Progenitor cell of endocrine pancreas (in vitro differentiated cells): Measurements from ENCODE around the gene CDH23. TPM values are rescaled to one million over a fixed set of nuclear protein-coding genes. Genes with fewer than 3 reads are reported as not detected.

Experiments used
- DNase-seq: peaks from one replicate; pipeline ENCODE4 v3.0.0; 2021; ENCODE audit warnings: low spot score; ENCODE audit not compliant: unreplicated experiment
- H3K27ac Mint-ChIP-seq: 2 replicates; pipeline ENCODE4 v1.8.0; 2021; ENCODE audit warnings: mild to moderate bottlenecking, moderate library complexity, mixed read lengths
- H3K27me3 Mint-ChIP-seq: 2 replicates; pipeline ENCODE4 v1.8.0; 2021; ENCODE audit warnings: mixed read lengths
- H3K36me3 Mint-ChIP-seq: 2 replicates; pipeline ENCODE4 v1.8.0; 2022; ENCODE audit warnings: mixed read lengths; ENCODE audit not compliant: insufficient read depth
- H3K4me1 Mint-ChIP-seq: 2 replicates; pipeline ENCODE4 v1.8.0; 2021; ENCODE audit warnings: low read depth, mixed read lengths
- H3K4me3 Mint-ChIP-seq: 2 replicates; pipeline ENCODE4 v1.8.0; 2021; ENCODE audit warnings: low read depth, mild to moderate bottlenecking, moderate library complexity, mixed read lengths
- H3K9me3 Mint-ChIP-seq: 2 replicates; pipeline ENCODE4 v1.8.0; 2021; ENCODE audit warnings: low read depth, mixed read lengths
- total RNA-seq: library from RNA; stranded (reverse); gene quantifications from 2 replicates; pipeline ENCODE4 v1.2.1, GENCODE V29; 2021
- TF ChIP-seq, protein P1 (sequence below): fragments of 200-600 bp; sonication (generic); IDR thresholded peaks from one replicate; pipeline ENCODE4 v1.5.0; 2021; ENCODE audit warnings: antibody characterized with exemption, mild to moderate bottlenecking; ENCODE audit not compliant: unreplicated experiment

The CDH23 gene
- total RNA-seq, 1 donor from 2014 or later = 0.43 TPM

DNA sequence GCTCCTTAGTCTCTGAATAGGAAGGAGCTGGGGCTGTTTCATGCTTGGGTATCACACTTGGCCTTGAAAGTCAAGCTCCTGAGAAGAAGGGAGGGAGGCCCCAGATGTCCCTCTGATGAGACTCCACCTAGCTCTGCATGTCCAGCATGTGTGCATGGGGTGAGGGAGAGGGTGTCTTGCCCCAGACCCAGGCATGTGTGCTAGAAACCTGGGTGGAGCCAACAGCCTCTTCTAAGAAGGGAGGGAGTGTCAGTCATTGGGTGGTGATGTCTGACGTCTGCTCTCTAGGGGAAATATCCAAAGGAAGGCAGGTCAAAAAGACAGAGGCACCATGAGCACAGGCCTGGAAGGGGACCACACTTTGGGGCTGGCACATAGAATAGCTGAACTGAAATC is 159.0 kb downstream of the CDH23 start:
- H3K27ac Mint-ChIP-seq = no peak overlapping the region
- H3K36me3 Mint-ChIP-seq = no peaks in the 10 kb centered on the region
- DNase-seq = no peak
- TF ChIP-seq, protein P1, sequence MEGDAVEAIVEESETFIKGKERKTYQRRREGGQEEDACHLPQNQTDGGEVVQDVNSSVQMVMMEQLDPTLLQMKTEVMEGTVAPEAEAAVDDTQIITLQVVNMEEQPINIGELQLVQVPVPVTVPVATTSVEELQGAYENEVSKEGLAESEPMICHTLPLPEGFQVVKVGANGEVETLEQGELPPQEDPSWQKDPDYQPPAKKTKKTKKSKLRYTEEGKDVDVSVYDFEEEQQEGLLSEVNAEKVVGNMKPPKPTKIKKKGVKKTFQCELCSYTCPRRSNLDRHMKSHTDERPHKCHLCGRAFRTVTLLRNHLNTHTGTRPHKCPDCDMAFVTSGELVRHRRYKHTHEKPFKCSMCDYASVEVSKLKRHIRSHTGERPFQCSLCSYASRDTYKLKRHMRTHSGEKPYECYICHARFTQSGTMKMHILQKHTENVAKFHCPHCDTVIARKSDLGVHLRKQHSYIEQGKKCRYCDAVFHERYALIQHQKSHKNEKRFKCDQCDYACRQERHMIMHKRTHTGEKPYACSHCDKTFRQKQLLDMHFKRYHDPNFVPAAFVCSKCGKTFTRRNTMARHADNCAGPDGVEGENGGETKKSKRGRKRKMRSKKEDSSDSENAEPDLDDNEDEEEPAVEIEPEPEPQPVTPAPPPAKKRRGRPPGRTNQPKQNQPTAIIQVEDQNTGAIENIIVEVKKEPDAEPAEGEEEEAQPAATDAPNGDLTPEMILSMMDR = no peak
- H3K27me3 Mint-ChIP-seq = peaks cover 40% of the 10 kb centered on the region
- no peaks in the 10 kb centered on the region for H3K9me3 Mint-ChIP-seq
- H3K4me3 Mint-ChIP-seq = no peak overlapping the region
- H3K4me1 Mint-ChIP-seq = peaks cover 3% of the 10 kb centered on the region

DNA sequence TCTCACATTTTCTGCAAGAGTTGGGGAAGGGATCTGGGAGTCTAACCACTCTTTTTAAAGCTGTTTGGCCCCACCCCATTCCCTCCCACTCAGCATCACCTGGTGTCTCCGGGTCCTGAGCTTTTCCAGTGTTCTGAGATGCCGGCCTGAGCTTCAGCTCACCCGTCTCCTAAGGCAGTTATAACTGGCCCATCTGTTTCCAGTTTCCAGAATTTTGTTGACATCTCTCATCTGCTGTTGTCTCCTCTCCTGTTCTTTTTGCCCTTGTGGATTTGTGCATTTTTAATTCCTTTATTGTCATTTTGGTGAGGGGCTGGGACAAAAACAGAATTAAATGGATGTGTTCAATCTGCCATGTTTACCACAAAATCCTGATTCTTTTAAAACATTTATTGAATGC is 162.3 kb downstream of the CDH23 start:
- Mint-ChIP-seq H3K4me3 (no peak overlapping the region), H3K27ac (no peak overlapping the region), H3K9me3 (no peaks in the 10 kb centered on the region), H3K4me1 (peaks cover 2% of the 10 kb centered on the region), H3K36me3 (no peaks in the 10 kb centered on the region), H3K27me3 (peaks cover 42% of the 10 kb centered on the region)
- DNase-seq = no peak
- TF ChIP-seq, protein P1 = no peak

DNA sequence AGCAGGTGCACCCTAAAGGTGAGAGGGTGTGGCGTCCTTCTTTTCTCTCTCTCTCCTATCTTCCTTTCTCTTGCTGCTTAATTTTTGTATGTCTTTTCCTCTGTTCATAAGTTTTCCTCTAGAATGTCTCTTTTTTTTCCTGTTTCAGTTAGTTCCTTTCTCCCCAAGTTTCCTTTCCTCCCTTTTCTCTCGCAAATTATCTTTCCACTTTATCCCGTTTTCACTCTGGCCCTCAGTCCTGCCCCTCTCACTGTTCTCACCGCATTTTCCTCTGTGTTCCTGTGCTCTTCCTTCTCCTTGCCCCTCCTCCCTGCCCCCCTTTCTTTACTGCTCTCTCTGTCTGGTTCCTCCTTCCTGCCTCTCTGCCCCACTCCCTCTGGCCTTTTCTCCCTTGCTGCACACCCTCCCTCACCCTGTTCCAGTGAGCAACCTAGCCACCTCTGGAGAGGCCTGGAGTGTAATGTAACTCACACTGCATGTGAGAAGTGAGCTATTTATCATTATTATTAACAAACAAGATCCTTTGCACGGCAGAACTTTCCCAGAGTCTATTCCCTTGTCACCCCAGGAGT is 164.4 kb downstream of the CDH23 start:
- Mint-ChIP-seq H3K4me3 (no peak overlapping the region), H3K27me3 (peaks cover 49% of the 10 kb centered on the region), H3K9me3 (no peaks in the 10 kb centered on the region), H3K27ac (no peak overlapping the region), H3K36me3 (no peaks in the 10 kb centered on the region), H3K4me1 (peaks cover 2% of the 10 kb centered on the region)
- no peak for DNase-seq
- TF ChIP-seq, protein P1 = no peak

DNA sequence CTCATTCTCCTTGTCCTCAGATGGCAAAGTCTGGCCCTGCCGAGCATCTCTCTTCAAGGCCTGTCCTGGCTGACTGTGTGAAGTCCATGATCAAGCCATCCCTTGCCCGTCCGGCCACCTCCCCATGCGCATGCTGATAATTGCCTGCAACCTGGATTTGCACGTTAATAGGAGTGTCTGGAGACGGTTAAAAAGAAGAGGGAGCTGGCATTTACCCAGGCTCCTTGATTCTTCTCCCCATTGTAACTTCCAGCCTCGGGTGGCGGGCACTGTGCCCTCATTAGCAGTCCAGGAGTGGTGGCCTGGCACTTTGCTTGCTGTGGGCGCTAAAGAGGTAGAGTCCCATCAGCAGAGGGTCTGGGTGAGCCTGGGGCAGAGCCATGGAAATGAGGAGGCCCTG is 165.5 kb downstream of the CDH23 start:
- H3K36me3 Mint-ChIP-seq = no peaks in the 10 kb centered on the region

DNA sequence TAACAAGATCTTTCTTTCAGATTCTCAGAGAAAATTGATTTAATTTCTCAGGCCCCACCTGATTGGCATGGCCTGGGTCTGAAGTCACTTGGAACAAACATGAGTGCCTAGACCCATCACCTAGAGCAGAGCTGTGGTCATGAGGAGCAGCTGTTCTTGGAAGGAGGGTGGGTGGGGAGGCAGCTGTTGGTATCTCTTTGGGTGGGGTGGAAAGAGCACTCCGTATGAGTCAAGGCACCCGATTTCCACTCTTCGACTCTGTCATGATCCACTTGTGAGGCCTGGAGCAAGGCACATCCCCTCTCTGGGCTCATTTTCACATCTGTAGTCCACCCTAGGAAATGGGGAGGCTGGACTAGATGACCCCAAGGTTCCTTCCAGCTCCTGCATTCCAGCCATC is 166.2 kb downstream of the CDH23 start:
- H3K4me1 Mint-ChIP-seq = peaks cover 2% of the 10 kb centered on the region
- no peak overlapping the region for H3K4me3 Mint-ChIP-seq
- no peaks in the 10 kb centered on the region for H3K9me3 Mint-ChIP-seq
- no peaks in the 10 kb centered on the region for H3K36me3 Mint-ChIP-seq
- H3K27me3 Mint-ChIP-seq = peaks cover 45% of the 10 kb centered on the region
- H3K27ac Mint-ChIP-seq = no peak overlapping the region
- no peak for DNase-seq
- TF ChIP-seq, protein P1 = no peak

More for the DNA sequence above, 165.5 kb downstream of the CDH23 start:
- Mint-ChIP-seq H3K4me3 (no peak overlapping the region), H3K27ac (no peak overlapping the region), H3K9me3 (no peaks in the 10 kb centered on the region), H3K4me1 (peaks cover 2% of the 10 kb centered on the region), H3K27me3 (peaks cover 45% of the 10 kb centered on the region)
- TF ChIP-seq, protein P1 = no peak
- DNase-seq = no peak
